H4 (cell line): ENCODE measurements around the gene PFDN1. TPM values are rescaled to one million over a fixed set of nuclear protein-coding genes. Genes with fewer than 3 reads are reported as not detected.

ENCODE experiments used
- DNase-seq: peaks from one replicate; pipeline ENCODE4 v3.0.0-alpha.2; 2015; ENCODE audit warnings: low spot score
- total RNA-seq: library from RNA; depleted of rRNA; stranded (reverse); fragments of >200 nt; shearing (Covaris generic); gene quantifications from 2 replicates; pipeline ENCODE4 v1.2.3, GENCODE V29; 2014

PFDN1 gene
- total RNA-seq, 1 experiment from 2014 or later = 77.4 TPM

DNA sequence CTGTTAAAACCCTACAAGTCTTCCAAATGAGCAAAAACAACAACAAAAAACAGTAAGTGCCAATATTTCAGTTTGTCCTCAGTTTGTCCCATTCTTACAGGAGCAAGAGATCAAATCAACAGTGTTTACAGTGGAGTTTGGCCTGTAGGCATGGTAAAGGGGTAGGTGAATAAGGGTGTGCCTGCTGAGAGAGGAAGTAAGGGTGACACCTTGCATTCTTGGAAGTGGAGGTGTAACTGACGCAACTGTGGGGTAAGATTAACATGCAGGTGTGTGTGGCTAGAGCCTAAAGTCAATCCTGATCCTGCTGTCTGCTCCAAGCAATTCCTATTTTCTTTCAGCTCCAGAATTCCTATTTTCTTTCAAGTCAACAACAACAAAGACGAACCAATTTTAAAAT, 43.4 kb downstream of the PFDN1 start:
- DNase-seq = no peak

DNA sequence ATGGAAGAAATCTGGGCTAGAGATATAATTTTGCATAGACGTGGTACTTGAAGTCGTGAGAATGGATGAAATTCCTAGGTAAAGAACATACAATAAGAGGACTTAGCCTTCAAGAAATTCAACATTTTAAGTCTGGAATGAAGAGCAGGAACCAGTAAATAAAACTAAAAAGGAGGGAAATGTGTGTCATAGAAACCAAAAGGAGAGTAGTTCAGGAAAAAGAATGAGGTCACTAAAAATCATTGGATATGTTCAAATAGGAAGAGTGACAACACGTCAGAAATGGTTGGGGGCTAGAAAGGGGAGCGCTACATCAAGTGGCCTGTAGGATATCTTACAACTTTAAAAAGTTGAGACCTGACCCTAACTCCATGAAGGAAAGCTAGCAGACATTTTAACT, 44.0 kb downstream of the PFDN1 start:
- no peak for DNase-seq

DNA sequence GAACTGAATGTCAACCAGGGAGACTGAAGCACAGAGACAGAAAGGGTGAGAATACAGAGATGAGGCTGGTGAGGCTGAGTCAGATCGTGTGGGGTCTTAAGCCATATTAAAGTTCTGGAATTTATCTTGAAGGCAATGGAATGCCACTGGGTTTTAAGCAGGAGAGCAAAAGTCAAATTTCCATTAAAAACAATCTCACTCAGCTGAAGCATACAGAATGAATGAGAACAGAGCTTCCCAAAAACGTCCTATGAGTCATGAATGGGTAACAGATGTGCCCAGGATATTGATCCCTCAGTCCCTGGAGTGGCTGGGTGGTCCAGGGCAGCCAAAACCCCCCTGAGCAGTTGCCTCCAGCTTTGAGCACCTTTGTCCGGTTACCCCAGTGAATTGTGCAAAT, 44.9 kb downstream of the PFDN1 start:
- DNase-seq = no peak

DNA sequence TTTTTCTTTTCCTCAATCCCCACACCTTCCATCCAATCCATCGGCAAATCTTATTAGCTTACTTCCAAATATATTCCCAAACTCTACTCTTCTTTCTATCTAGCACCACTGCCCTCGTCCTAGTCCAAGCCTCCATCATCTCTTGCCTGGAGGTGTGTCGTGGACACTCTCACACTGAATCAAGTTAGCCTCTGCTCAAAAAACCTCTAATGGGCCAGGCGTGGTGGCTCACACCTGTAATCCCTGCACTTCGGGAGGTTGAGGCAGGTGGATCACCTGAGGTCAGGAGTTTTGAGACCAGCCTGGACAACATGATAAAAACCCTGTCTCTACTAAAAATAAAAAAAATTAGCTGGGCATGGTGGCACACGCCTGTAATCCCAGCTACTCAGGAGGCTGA, 46.2 kb downstream of the PFDN1 start:
- no peak for DNase-seq

DNA sequence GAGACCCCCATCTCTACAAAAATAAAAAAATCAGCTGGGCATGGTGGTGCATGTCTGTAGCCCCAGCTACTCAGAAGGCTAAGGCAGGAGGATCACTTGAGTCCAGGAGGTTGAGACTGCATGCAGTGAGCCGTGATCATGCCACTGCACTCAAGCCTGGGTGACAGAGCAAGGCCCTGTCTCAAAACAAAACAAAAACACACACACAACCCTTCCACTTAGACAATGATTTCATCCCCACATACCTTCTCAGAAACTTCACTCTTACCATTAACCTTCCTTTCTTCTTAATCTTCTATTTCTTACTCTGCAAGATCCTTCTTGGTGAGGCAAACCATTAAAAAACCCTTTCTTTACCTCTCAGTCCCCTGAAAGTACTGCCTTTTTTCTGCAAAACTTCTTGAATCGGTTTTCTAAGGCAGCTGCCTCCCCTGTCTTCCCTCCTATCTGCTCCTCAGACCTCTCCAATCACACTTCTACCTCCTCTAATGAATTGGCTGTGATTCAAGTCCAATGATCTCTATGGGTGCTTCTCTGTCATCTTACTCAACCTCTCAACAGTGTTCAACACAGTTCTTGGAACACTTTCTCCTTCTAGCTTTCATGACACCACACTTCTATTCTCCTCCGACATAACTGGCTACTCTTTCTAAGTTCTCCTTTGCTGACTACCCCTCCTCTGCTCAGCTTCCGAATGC, 47.3 kb downstream of the PFDN1 start:
- no peak for DNase-seq

DNA sequence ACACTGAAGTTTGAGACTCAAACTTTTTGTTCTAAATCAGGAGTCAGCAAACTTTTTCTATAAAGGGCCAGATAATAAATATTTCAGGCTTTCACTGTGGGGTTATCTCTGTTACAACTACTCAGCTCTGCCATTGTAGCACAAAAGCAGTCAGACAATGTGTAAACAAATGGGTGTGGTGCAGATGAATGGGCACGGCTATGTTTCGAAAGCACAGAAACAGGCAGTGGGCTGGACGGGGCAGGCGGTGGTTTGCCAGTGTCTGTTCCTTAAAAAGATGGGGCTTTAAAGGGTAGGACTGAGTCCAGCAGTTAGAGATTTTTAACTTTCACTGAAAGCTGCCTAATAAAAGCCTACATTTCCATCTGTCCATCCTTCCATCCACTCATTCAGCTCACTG, 48.9 kb downstream of the PFDN1 start:
- peak; percentile 47 for DNase-seq

DNA sequence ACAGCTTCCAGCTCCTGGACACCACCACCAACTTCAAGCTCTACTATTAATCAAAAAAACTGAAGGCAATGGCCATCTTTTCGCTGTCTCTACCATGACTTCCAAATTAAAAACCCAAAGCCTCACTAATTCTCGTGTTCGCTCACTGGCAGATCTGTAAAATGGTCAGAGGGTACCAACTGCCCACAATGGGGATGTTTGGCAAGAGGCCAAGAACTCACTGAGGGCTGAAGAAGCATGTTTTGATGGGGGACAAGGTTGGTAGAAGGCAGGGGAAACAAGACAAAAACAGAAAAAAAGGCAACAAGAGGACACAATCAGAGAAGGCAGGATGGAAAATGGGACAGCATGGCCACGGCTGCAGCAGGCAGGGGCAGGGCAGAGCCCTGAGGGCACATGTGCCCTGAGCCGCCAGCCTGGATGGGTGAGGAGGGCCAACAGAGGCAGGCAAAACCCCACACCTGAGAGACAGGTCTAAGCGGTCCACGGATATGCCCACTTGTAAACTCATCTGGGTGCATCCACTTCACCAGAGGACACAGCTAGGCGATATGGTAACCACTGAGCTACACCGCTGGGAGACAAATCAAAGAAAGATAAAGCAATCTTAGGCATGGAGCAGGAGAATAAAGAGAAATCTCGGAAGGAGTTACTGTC, 50.3 kb downstream of the PFDN1 start:
- no peak for DNase-seq

DNA sequence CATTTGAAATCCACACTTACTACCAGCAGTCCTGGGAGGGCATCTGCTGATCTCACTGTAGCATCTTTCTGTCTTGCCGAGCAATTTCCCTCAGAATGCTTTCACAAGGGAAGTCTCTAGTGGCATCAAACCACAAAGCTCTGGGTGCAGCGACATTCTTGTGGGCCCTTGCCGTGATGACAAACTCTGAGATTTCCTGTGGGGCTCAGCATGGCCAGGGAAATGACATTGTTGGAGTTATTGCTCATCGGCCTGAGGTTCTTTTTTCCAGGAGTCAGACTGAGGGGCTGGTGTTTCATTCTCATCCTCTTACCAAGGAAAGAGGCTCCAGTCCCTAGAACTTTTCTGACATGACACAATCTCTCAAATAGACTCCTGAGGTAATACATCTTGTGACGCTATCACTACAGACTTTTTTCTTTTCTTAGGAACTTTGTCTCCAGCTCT, 51.4 kb downstream of the PFDN1 start:
- DNase-seq = peak; percentile 87

DNA sequence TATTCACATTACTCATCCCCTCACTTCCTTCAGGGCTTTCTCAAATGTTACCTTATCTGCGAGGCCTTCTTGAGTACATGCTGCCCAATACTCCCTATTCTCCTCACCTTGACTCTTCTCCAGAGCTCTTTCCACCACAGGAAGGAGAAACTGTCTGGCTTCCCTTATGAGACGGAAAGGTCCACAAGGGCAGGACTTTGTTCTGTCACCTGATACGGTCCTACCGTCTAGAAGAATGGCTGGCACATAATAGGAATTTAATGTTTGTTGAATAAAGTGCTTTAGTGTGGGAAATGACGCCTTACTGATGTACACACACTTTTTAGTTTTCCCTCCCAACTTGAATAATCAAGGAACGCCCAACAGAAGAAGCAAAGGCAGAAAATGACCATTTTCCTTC, 52.5 kb downstream of the PFDN1 start:
- DNase-seq = no peak

DNA sequence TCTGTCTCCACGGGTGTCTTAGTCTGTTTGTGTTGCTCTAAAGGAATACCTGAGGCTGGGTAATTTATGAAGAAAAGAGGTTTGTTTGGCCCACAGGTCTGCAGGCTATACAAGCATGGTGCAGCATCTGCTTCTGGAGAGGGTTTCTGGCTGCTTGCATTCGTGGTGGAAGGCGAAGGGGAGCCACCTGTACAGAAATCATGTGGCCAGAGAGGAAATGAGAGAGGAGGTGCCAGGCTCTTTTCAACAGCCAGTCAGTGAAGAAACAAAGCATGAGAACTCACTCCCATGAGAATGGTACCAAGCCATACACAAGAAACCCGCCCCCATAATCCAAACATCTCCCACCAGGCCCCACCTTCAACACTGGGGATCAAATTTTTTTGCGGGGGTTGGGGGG, 53.4 kb downstream of the PFDN1 start:
- no peak for DNase-seq

DNA sequence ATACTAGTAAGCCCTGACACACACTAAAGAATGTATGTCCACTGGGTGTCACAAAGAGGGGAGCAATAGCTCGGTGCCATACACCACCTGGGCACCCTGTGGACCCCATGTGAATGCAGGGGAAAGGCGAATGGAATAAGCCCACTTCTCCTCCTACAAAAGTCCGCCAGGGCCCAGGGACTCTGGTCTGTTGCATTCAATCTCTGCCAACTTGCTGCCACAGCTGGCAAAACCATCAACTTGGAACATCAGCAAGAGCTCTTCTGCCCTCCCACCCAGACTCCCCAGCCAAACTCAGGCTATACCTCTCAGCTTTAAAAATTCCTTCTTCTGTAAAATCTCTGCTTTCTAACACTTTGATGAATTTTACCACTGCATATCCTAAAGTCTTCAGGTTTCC, 54.5 kb downstream of the PFDN1 start:
- no peak for DNase-seq

DNA sequence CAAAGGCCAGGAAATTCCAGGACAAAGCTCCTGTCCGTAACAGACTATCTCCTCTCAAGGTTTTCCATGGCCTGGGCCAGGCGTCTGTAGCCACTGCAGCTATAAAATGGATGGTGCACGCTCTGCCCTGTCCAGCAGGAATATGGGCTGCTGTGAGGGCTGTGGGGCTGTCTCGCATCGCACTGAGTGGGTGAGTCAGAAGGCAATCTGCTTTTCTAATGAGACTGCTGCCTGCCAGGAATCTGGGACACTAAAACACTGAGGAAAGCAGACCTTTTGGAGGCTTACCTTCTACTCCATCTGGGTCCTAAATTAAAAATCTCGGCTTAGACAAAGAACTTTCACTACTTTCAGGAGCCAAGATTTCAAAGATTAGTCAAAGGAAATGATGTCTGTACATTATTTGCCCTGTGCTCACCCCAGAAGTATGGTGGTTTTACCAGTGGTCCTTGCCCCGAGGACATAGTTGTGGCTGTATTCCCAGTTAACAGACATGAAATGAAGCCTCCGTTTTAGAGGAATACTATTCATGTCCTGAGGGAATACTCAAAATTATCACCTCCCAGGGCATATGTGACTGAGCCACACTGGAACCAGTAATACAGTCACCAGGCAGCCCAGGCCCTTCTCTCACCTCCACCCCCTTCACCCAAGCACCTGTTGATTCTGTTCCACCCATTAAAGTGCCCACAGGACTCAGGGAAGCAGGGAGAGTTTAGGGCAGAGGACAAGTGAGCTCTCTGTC, 56.4 kb downstream of the PFDN1 start:
- no peak for DNase-seq

DNA sequence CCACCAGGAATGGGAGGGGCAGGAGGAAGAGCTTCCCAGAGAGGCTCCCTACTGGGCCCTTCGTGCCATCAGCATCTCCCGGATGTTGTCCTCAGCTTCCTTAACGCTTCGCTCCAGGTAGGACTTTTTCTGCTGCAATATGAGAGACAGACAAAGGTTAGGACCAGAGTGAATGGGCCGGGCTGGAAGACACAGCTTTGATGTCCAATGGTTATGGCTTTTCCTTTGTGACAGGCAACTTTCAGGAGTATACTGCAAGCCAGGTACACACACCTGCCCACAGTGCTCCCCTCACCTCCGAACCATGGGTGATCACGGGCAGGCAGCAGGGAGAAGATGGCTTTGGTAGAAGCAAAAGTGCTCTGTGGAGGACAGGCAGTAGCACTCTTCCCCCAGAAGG, 57.0 kb downstream of the PFDN1 start:
- DNase-seq = no peak

DNA sequence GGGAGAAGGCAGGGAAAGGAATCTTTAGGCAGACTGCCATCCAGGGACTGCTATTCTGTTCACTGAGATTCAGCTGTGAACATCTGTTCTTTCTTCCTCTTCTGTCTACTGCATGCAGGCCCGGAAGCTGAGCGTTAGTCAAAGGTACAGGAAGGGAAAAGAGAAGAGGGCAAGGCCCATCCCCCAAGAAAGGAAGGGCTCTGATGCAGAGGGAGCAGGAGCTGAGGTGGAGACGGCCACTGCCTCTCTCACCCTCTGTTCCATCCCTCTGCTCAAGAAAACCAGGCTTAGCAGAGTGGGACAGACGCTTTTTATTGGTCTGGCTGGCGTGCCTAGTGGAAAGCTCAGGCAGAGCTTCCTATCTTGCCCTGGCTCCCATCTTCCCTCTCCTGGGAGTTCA, 57.6 kb downstream of the PFDN1 start:
- DNase-seq = no peak

DNA sequence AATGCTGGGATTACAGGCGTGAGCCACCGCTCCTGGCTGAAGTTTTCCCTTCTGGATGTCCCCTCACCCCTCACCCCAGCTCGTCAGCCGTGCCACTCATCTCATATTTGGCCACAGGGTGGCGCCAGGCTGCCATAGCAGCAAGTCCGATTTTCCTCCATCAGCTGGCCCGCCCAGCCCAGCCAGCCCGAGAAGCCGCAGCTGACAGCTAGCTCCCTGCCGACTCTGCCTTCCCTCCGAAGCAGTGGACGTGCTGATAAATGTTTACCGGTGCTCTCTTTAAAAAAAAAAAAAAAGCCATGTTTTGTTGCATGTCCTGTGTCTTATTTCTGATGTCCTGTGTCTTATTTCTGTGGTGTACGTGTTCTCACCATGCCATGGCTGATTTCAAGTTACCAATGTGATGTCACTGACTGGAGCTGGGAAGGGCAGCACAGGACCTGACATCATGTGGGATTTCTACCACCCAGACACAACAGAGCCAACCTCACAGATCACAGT, 58.3 kb downstream of the PFDN1 start:
- DNase-seq = peak; percentile 81

DNA sequence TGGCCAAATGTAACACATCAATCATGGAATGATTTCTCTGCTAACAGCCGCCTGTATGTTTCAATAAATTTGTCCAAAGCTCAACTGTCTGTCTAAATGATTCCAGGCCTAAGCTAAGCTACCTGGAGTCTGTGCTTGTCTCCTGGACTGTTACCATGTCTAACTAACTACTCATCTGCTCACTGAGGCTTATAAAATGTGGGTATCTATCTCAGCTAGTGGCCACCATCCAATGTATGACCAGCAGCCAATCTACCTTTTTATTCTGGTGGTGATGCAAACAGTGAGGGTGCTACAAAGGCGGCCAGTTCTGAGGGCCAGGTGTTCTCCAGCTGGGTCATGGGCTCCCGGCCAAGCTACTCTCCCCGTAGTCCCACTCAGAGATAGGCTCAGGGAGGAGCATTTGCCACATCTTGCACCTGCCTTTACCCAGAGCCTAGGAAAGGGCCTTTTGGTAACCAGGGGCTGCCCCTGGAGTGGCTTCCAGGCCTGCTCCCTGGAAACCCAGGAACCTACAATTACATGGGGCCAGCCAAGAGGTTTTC, 59.1 kb downstream of the PFDN1 start:
- no peak for DNase-seq

DNA sequence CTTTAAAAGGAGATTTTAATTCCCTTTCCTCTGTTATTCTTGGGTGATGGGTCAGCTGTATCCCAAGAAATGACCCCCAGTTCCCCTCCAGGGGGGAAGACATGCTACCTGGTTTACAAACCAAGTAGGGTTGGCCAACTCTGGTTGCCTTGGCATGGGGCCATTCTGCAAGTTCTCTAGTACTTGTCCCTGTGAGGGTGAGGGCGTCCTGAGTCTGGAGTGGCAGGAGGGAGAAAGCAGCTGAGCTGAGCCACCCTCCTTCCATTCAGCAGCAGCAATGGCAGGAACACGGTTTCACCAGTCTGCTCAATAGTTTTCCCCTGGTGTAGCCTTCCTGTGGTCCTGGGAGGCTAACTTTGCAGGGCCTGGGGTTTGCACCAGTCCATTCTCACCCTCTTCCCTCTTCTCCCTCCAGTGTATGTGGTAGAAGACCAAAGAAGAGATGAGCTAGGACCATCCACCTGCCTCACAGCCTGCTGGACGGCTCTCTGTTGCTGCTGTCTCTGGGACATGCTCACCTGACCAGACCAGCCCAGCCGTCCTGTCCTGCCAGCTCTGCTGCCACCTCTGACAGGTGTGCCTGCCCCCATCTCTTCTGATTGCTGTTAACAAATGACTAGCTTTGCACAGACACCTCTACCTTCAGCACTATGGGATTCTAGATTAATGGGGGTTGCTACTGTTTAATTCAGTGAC, 59.9 kb downstream of the PFDN1 start:
- no peak for DNase-seq

DNA sequence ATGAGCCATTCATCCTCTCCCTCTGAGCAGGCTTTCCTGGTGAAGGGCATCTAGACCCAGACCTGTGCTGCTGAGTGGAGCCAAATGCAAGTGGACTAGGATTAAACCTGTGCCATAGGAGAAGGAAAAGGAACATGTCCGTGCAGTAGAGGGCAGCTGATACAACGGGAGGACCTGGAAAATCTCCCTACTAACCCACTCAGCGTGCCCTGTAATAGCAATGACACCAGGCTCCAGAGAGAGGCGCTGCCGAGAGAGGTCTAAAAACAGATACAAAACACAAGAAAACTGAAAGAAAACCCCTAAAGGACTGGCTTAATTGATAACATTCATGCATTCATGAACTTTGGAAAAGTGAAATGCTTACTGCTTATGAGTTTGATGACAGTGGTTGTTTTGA, 60.8 kb downstream of the PFDN1 start:
- no peak for DNase-seq

DNA sequence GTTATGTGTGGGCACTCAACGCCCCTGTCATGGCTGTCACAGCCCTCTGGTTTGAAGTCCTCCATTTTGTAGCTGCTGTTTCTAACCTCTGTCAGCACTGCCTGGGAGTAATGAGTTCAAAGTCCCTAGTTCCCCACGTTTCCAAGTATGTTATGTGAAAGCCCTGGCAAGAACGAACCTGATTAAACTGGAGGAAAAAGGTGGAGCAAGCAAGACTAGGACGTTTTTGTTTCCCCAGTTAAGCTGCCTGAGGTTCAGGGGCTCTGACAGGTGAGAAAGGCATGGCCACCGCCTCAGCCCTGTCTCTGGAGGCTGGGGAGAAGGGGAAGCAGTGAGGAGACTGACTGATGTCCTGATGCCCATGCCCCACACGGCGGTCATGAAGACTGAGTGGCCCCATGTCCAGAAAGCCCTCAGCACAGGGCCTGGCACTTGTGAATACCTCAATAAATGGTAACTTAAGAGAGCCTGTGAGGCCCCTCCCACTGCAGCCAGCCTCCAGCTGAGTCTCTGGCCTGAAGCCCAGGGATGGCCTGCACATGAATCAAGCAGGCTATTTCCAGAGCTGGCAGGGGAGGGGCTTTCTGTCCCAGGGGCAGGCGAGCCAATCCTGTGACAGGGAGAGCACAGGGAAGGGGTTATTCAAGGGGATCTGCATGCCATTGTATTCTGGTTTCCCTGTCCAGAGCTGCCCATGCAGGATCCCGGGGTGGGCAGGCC, 61.8 kb downstream of the PFDN1 start:
- DNase-seq = peak; percentile 82

DNA sequence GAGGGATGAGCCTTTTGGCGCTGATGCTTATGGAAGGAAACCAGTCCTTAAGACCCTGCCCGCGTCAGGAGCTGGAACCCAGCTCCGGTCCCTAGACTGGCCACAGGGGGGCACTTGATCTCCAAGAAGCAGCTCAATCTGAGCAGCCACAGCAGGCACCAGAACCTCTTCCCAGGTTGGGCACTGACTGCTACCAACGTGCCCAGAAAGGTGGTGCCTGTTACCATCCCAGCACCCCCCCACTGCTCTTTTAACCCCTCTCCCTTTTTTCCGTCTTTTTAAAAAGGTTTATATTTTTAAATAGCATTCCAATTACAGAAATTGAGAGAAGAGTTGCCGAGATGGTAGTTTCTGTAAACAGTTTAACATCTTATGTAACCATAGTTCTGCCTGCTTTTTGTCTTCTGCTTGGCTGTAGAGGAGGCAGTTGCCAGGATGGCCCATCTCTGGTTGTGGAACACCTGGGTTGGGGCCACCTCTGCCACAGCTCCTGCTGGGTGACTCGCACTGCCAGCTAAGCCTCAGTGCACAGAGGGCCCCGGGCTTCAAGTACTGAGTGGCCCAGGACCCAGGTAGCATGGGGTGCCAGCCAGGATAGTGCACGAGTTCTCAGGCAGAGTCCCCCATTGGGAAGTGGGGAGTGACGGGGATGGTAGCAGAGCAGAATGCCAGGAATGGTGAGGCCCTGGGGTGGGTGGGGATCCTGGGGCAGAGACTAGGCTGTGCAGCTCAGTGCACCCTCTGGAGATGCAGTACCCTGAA, 62.8 kb downstream of the PFDN1 start:
- peak; percentile 40 for DNase-seq
